Cardiac muscle cell (in vitro differentiated cells and primary cell): Measurements from ENCODE around the gene MFRP. TPM values are rescaled to one million over a fixed set of nuclear protein-coding genes. Genes with fewer than 3 reads are reported as not detected.
A peak's percentile ranks its signal among the peaks of the same experiment; 100 is the strongest.

Source experiments
- DNase-seq, 2 donors: peaks; one replicate each; pipeline versions ENCODE4 v3.0.0 to v3.0.0-alpha.2; 2010 to 2017; ENCODE audit warnings: low read depth in 1 of 2, low spot score in 1 of 2
- H3K27ac ChIP-seq: fragments of 200-600 bp; sonication (generic); 2 replicates; pipeline ENCODE4 v1.5.1; 2016
- H3K27me3 ChIP-seq: fragments of 200-600 bp; sonication (generic); 2 replicates; pipeline ENCODE4 v1.6.0; 2016; ENCODE audit warnings: control low read depth
- H3K36me3 ChIP-seq: fragments of 200-600 bp; sonication (generic); 2 replicates; pipeline ENCODE4 v1.5.1; 2016; ENCODE audit warnings: control low read depth
- H3K4me1 ChIP-seq: fragments of 200-600 bp; sonication (generic); 2 replicates; pipeline ENCODE4 v1.8.1; 2017; ENCODE audit warnings: low read depth, mild to moderate bottlenecking, mixed run types
- H3K4me3 ChIP-seq: fragments of 200-600 bp; sonication (generic); 2 replicates; pipeline ENCODE4 v1.5.1; 2016; ENCODE audit warnings: mild to moderate bottlenecking
- H3K9me3 ChIP-seq: fragments of 200-600 bp; sonication (generic); 2 replicates; pipeline ENCODE4 v1.5.1; 2017; ENCODE audit warnings: low read depth, mild to moderate bottlenecking, control low read depth
- CTCF ChIP-seq: IDR thresholded peaks from 2 replicates; pipeline ENCODE4 v1.5.1; 2012; ENCODE audit warnings: low read depth, mild to moderate bottlenecking, low read length
- polyA plus RNA-seq: library from polyadenylated mRNA; unstranded; fragments of >200 nt; fragmentation: Nextera tagmentation; extraction: Ambion mirVana; gene quantifications from 2 replicates; pipeline ENCODE4 v1.2.1, GENCODE V29; 2016
- total RNA-seq: library from RNA; depleted of rRNA; stranded (reverse); fragments of >200 nt; gene quantifications from 2 replicates; pipeline ENCODE4 v1.2.3, GENCODE V29; 2016

MFRP gene
- total and polyA plus RNA-seq, 2 experiments from 2014 or later = not detected

DNA sequence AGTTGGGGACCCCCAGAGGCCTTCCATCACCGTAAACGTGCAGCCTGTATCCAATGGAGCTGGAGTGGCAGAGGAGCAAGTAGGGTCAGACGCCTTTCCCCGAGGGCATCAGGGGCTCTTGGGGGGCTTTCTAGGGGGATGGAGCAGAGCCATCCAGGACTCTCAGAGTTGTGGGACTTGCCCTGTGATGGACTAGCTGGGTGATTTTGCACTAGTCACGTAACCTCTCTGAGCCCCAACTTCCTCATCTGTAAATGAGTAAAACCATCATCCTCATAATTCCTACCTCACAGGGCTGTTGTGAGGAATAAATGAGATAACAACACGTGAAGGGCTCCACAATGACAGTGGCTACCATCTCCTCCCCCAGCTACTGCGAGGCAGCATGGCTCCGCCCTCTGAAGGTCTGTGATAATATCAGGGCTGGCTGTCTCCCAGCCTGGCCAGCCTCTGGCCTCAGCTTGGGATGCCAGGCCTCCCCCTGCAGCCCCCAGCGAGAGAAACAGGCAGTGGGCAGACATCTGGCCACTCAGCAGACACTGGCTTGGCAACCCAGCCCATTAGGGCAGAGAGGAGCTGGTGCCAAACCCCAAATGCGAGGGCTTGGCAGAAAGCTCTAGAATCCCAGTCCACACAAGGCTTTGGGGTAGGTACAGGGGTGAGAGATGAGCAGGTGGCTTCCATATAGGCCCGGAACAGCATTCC lies 28.3 kb upstream of the MFRP start:
- H3K27ac ChIP-seq = peak overlapping the region; percentile 69

DNA sequence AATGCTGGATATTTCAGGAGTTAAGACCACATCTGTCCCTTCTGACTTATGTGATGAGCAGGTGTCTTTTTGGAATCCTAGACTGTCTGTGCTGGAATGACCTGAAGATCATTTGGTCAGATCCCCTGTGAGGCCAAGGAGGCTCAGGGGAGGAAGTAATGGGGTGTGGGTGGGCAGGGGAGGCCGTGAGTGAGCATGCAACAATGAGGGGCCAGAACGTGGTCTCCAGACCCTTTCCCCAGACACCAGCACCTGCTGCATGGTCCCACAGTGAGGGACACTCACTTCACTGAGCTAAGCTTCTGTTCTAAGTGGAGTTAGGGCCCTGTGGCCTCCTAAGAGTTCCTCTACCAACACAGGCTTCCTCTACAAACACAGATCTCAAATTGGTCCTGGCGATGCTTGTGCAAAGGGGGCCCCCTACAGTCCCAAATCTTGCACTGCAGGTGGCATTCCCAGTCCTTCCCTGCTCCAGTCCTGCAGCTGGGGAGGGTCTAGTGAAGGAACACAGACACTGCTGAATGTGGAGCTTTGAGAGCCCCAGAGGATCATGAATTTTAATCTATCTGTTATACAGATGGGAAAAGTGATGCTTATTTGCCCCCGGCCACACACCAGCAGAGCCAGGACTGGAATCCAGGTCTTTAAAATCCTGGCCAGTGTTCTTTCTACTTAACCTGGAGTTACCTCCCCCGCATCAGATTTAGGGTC lies 27.6 kb upstream of the MFRP start:
- Histone ChIP-seq H3K27ac (no peak overlapping the region), H3K9me3 (no peaks in the 10 kb centered on the region), H3K4me1 (peaks cover 85% of the 10 kb centered on the region)

More for the DNA sequence above, 28.3 kb upstream of the MFRP start:
- H3K4me1 ChIP-seq = peaks cover 84% of the 10 kb centered on the region
- no peak for TF ChIP-seq CTCF
- no peaks in the 10 kb centered on the region for H3K27me3 ChIP-seq
- no peaks in the 10 kb centered on the region for H3K36me3 ChIP-seq
- H3K4me3 ChIP-seq = no peak overlapping the region
- H3K9me3 ChIP-seq = no peaks in the 10 kb centered on the region
- DNase-seq = no peak

GRCh38 chr11:119373059-119373920 lies 26.8 kb upstream of the MFRP start:
- TF ChIP-seq CTCF = no peak
- no peaks in the 10 kb centered on the region for H3K27me3 ChIP-seq
- H3K4me1 ChIP-seq = peaks cover 86% of the 10 kb centered on the region
- H3K4me3 ChIP-seq = no peak overlapping the region
- DNase-seq = no peak
- no peak overlapping the region for H3K27ac ChIP-seq
- no peaks in the 10 kb centered on the region for H3K36me3 ChIP-seq
- no peaks in the 10 kb centered on the region for H3K9me3 ChIP-seq

More for the DNA sequence above, 27.6 kb upstream of the MFRP start:
- H3K36me3 ChIP-seq = no peaks in the 10 kb centered on the region
- no peaks in the 10 kb centered on the region for H3K27me3 ChIP-seq
- TF ChIP-seq CTCF = peak; percentile 96
- peak; percentile 83 to 89 for DNase-seq
- H3K4me3 ChIP-seq = no peak overlapping the region

- H3K27me3 ChIP-seq = no peaks in the 10 kb centered on the region
- H3K27ac ChIP-seq = peak overlapping the region; percentile 88
- peaks cover 86% of the 10 kb centered on the region for H3K4me1 ChIP-seq
- H3K9me3 ChIP-seq = no peaks in the 10 kb centered on the region
- DNase-seq = no peak
- H3K4me3 ChIP-seq = no peak overlapping the region
- no peak for TF ChIP-seq CTCF
- no peaks in the 10 kb centered on the region for H3K36me3 ChIP-seq
Measured at GRCh38 chr11:119372260-119373058, 26.0 kb upstream of the MFRP start.

DNA sequence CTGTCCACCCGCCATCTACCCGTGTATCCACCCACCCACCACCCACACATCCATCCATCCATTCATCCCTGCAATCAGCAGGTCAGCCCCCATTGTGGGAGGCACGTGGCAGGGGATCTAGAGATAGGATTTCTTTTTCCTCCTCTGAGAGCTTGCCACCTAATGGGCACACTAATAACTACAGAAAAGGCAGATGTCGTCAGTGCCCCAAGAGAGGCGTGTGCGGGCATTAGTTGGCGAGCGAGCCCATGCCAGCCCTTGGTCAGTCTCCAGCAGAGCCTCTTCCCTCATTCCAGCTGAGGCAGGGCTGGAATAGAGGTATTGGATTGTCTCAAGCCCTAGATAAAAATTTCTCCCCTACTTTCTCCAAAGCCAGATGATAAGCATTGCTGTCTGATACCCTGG lies 25.3 kb upstream of the MFRP start:
- no peak for DNase-seq
- peaks cover 81% of the 10 kb centered on the region for H3K4me1 ChIP-seq
- no peaks in the 10 kb centered on the region for H3K9me3 ChIP-seq
- no peaks in the 10 kb centered on the region for H3K36me3 ChIP-seq
- H3K27ac ChIP-seq = peak overlapping the region; percentile 88
- no peak overlapping the region for H3K4me3 ChIP-seq
- no peak for TF ChIP-seq CTCF
- no peaks in the 10 kb centered on the region for H3K27me3 ChIP-seq
